ENCODE data around the gene LINS1. TPM values are rescaled to one million over a fixed set of nuclear protein-coding genes. Genes with fewer than 3 reads are reported as not detected.
A peak's percentile ranks its signal among the peaks of the same experiment; 100 is the strongest.

The LINS1 gene
- 10 to 100 TPM in 1 of 2 donors, 1 to 10 TPM in 1; 5.4 to 29.3 TPM for total RNA-seq

- Histone ChIP-seq H3K4me3 (peak within 1 kb of the TSS; percentile 94), H3K36me3 (no peaks in the 10 kb centered on the region), H3K27ac (peak within 1 kb of the TSS; percentile 76), H3K27me3 (replicated peaks; ENCODE audit: insufficient read depth) (no peaks in the 10 kb centered on the region), H3K4me1 (ENCODE audit: control insufficient read depth in 1 of 2, low read depth in 2 of 2) (peaks cover 20 to 35% of the 10 kb centered on the region in 2 donors), H3K9me3 (no peaks in the 10 kb centered on the region)
- DNase-seq (ENCODE audit: low spot score) (peak; percentile 99), ATAC-seq (ENCODE audit: insufficient number of reproducible peaks, low FRiP score, low read depth) (peak; percentile 100)
- no peak for TF ChIP-seq CTCF (IDR thresholded peaks at IDR 0.05)
These were observed at the start of gene LINS1, which contains the start of gene ASB7 for GRCh38 chr15:100602064-100602822. TSS of gene LINS1 (minus strand) at chr15:100602184. CDS start at chr15:100580842, 21,342 bp downstream. TSS of gene ASB7 (plus strand) at chr15:100602589. CDS start at chr15:100612217, 9,628 bp downstream.

GRCh38 chr15:100651253-100651652, 49.3 kb upstream of the LINS1 start:
- H3K36me3 ChIP-seq: no peaks in the 10 kb centered on the region
- DNase-seq (ENCODE audit: low spot score) (no peak), ATAC-seq (ENCODE audit: insufficient number of reproducible peaks, low FRiP score, low read depth) (no peak)
- no peaks in the 10 kb centered on the region for H3K4me1 ChIP-seq (ENCODE audit: control insufficient read depth in 1 of 2, low read depth in 2 of 2)
- H3K4me3 ChIP-seq: no peak overlapping the region
- TF ChIP-seq CTCF (IDR thresholded peaks at IDR 0.05): no peak
- no peaks in the 10 kb centered on the region for H3K27me3 ChIP-seq (replicated peaks; ENCODE audit: insufficient read depth)
- no peaks in the 10 kb centered on the region for H3K9me3 ChIP-seq
- no peak overlapping the region for H3K27ac ChIP-seq

GRCh38 chr15:100650685-100651084, 48.7 kb upstream of the LINS1 start:
- DNase-seq (ENCODE audit: low spot score) (no peak), ATAC-seq (ENCODE audit: insufficient number of reproducible peaks, low FRiP score, low read depth) (no peak)
- Histone ChIP-seq H3K36me3 (no peaks in the 10 kb centered on the region), H3K4me3 (no peak overlapping the region), H3K9me3 (no peaks in the 10 kb centered on the region), H3K27me3 (replicated peaks; ENCODE audit: insufficient read depth) (no peaks in the 10 kb centered on the region), H3K27ac (no peak overlapping the region), H3K4me1 (ENCODE audit: control insufficient read depth in 1 of 2, low read depth in 2 of 2) (no peaks in the 10 kb centered on the region)
- TF ChIP-seq CTCF (IDR thresholded peaks at IDR 0.05): no peak

- no peak overlapping the region for H3K27ac ChIP-seq
- H3K9me3 ChIP-seq: no peaks in the 10 kb centered on the region
- H3K4me1 ChIP-seq (ENCODE audit: control insufficient read depth in 1 of 2, low read depth in 2 of 2): no peaks in the 10 kb centered on the region
- TF ChIP-seq CTCF (IDR thresholded peaks at IDR 0.05): no peak
- ATAC-seq (ENCODE audit: insufficient number of reproducible peaks, low FRiP score, low read depth) (no peak), DNase-seq (ENCODE audit: low spot score) (no peak)
- H3K4me3 ChIP-seq: no peak overlapping the region
- H3K27me3 ChIP-seq (replicated peaks; ENCODE audit: insufficient read depth): no peaks in the 10 kb centered on the region
- H3K36me3 ChIP-seq: no peaks in the 10 kb centered on the region
These were observed 47.0 kb upstream of the LINS1 start for GRCh38 chr15:100648951-100649350.

- Histone ChIP-seq H3K27me3 (replicated peaks; ENCODE audit: insufficient read depth) (no peaks in the 10 kb centered on the region), H3K4me1 (ENCODE audit: control insufficient read depth in 1 of 2, low read depth in 2 of 2) (peaks cover 0 to 7% of the 10 kb centered on the region in 2 donors), H3K9me3 (no peaks in the 10 kb centered on the region), H3K27ac (no peak overlapping the region), H3K4me3 (no peak overlapping the region), H3K36me3 (no peaks in the 10 kb centered on the region)
- DNase-seq (ENCODE audit: low spot score): no peak
- TF ChIP-seq CTCF (IDR thresholded peaks at IDR 0.05): no peak
- no peak for ATAC-seq (ENCODE audit: insufficient number of reproducible peaks, low FRiP score, low read depth)
These were observed 43.7 kb upstream of the LINS1 start for GRCh38 chr15:100645671-100646070.
